GM19438 (cell line): ENCODE data around the gene COBL.

ENCODE experiments used
- ATAC-seq: cut with Tn5 transposase; IDR thresholded peaks from one replicate; pipeline ENCODE4 v1.9.1; 2021; ENCODE audit warnings: low read depth; ENCODE audit not compliant: unreplicated experiment

Gene COBL

GRCh38 chr7:51101111-51101757 lies 215.4 kb downstream of the COBL start:
- ATAC-seq: no peak

GRCh38 chr7:51090411-51090810 lies 226.2 kb downstream of the COBL start:
- no peak for ATAC-seq

- no peak for ATAC-seq
Measured at GRCh38 chr7:51085034-51085692, 231.4 kb downstream of the COBL start.

- no peak for ATAC-seq
Measured at GRCh38 chr7:51084121-51084520, 232.5 kb downstream of the COBL start.

GRCh38 chr7:51082940-51083533 lies 233.6 kb downstream of the COBL start:
- ATAC-seq: no peak

- ATAC-seq: no peak
Measured at GRCh38 chr7:51082096-51082840, 234.3 kb downstream of the COBL start.

GRCh38 chr7:51081270-51081890 lies 235.2 kb downstream of the COBL start:
- ATAC-seq: no peak

GRCh38 chr7:51080622-51081269 lies 235.9 kb downstream of the COBL start:
- ATAC-seq: no peak

GRCh38 chr7:51080216-51080615 lies 236.4 kb downstream of the COBL start:
- no peak for ATAC-seq

- ATAC-seq: no peak
Measured at GRCh38 chr7:51079494-51079893, 237.1 kb downstream of the COBL start.

- ATAC-seq: no peak
Measured at GRCh38 chr7:51078653-51079052, 238.0 kb downstream of the COBL start.

- no peak for ATAC-seq
Measured at GRCh38 chr7:51077987-51078370, 238.6 kb downstream of the COBL start.

GRCh38 chr7:51077316-51077986 lies 239.2 kb downstream of the COBL start:
- ATAC-seq: no peak

GRCh38 chr7:51075681-51076580 lies 240.7 kb downstream of the COBL start:
- no peak for ATAC-seq

- no peak for ATAC-seq
Measured at GRCh38 chr7:51073171-51073570, 243.4 kb downstream of the COBL start.

- ATAC-seq: no peak
Measured at GRCh38 chr7:51072281-51072680, 244.3 kb downstream of the COBL start.

GRCh38 chr7:51071427-51071826 lies 245.2 kb downstream of the COBL start:
- no peak for ATAC-seq

GRCh38 chr7:51070151-51070550 lies 246.5 kb downstream of the COBL start:
- no peak for ATAC-seq
